Activated CD4-positive, alpha-beta memory T cell treated with anti-CD3 and anti-CD28 coated beads, Interleukin-2, amount 10 ng/mL, durations not matched to agents 7 days and 5 days (primary cell): ENCODE results near the gene FN1. TPM values are rescaled to one million over a fixed set of nuclear protein-coding genes. Genes with fewer than 3 reads are reported as not detected.
A peak's percentile ranks its signal among the peaks of the same experiment; 100 is the strongest.

Experiments used
- CTCF ChIA-PET: fragments of 350-600 bp; sonication (Branson Sonifier 250); formaldehyde crosslinking; loops from one replicate; lab custom pipeline; 2021; ENCODE audit warnings: antibody characterized with exemption, inconsistent platforms; lab: Charles Lee
- POLR2A ChIA-PET: fragments of 350-600 bp; sonication (Branson Sonifier 250); formaldehyde crosslinking; loops from one replicate; lab custom pipeline; 2021; ENCODE audit warnings: antibody characterized with exemption; lab: Charles Lee
- DNase-seq: peaks from one replicate; pipeline ENCODE4 v3.0.0-alpha.2; 2020
- H3K27ac Mint-ChIP-seq: one replicate; pipeline ENCODE4 v1.8.0; 2021; ENCODE audit warnings: mild to moderate bottlenecking, mixed read lengths
- H3K27me3 Mint-ChIP-seq: one replicate; pipeline ENCODE4 v1.8.0; 2021; ENCODE audit warnings: mixed read lengths
- H3K36me3 Mint-ChIP-seq: one replicate; pipeline ENCODE4 v1.8.0; 2021; ENCODE audit warnings: low read depth, mixed read lengths
- H3K4me1 Mint-ChIP-seq: one replicate; pipeline ENCODE4 v1.8.0; 2021; ENCODE audit warnings: mixed read lengths
- H3K4me3 Mint-ChIP-seq: one replicate; pipeline ENCODE4 v1.8.0; 2021; ENCODE audit warnings: mild to moderate bottlenecking, mixed read lengths
- H3K9me3 Mint-ChIP-seq: one replicate; pipeline ENCODE4 v1.8.0; 2021; ENCODE audit warnings: mixed read lengths
- total RNA-seq, 2 experiments: library from RNA; stranded (reverse); gene quantifications; one replicate each; pipeline ENCODE4 v1.2.3, GENCODE V29; 2021

FN1 gene
- total RNA-seq, 2 experiments from 2014 or later = 1.8 to 2.2 TPM

DNA sequence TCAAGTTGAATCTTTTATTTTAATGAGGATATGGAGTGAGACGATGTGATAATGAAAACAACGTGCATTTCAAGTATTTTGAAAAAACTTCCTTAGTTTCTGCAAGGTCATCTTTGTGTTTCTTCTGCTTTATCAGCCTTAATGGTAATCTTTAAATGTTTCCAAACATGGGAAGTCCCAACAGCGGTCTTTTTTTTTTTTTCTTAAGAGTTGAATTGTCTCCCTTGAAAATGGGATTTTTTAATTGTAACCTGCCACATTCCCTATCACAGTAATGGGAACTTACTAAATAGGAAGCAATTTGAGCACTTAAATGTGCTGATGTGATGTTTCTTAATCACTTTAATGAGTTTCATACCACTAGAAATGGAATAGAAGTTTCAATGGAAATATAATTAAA is 78.2 kb downstream of the FN1 start:
- ChIA-PET CTCF (no interaction called here), POLR2A (no interaction called here)
- Mint-ChIP-seq H3K4me3 (no peak overlapping the region), H3K27ac (no peak overlapping the region), H3K9me3 (no peaks in the 10 kb centered on the region), H3K4me1 (no peaks in the 10 kb centered on the region), H3K27me3 (no peaks in the 10 kb centered on the region), H3K36me3 (peaks cover 14% of the 10 kb centered on the region)
- DNase-seq = no peak

DNA sequence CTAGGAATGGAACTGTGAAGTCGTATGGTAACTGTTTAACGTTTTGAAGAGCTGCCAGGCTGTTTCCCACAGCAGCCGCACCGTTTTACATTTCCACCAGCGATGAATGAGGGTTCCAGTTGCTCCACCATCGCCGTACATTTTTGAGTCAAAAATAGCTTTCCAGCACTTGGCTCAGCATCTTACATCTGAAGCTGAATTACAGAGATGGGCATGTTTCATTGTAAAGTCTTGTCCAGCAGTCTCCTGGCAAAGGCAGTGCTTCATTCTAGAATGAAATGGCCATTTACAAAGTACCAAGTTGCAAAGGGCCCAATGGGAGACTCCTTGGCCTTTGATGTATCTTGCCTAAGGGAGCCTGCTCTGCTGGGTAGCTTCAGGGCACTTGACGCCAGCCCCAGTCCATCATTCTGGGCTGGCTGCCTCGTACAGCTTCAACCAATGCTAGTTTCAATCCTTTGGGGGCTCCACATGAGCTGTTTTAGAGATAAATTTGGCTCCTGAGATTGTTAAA is 78.9 kb downstream of the FN1 start:
- ChIA-PET POLR2A (no interaction called here), CTCF (no interaction called here)
- H3K36me3 Mint-ChIP-seq = peaks cover 16% of the 10 kb centered on the region
- no peaks in the 10 kb centered on the region for H3K4me1 Mint-ChIP-seq
- H3K9me3 Mint-ChIP-seq = no peaks in the 10 kb centered on the region
- H3K27me3 Mint-ChIP-seq = no peaks in the 10 kb centered on the region
- DNase-seq = no peak
- H3K4me3 Mint-ChIP-seq = no peak overlapping the region
- H3K27ac Mint-ChIP-seq = no peak overlapping the region

DNA sequence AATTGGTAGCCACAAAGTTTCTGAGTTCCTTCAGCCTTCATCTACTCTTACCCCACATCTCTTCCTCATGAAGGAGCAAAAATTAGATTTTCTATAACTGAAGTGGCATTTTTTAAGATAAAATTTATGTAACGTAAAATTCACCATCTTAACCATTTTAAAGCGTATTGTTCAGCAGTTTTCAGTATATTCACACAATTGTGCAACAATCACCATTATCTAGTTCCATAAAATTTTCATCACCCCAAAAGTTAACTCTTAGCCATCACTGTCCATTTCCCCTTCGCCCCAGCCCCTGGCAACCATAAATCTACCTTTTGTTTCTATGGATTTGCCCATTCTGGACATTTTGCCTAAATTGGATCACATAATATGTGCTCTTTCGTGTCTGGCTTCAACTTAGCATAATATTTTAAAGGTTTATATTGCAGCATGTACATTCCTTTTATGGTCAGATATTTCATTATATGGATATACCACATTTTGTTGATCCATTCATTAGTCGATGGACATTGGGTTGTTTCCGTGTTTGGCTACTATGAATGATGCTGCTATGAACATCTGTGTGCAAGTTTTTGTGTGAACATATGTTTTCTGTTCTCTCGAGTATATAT is 79.4 kb downstream of the FN1 start:
- DNase-seq = no peak
- no peaks in the 10 kb centered on the region for H3K27me3 Mint-ChIP-seq
- no peaks in the 10 kb centered on the region for H3K4me1 Mint-ChIP-seq
- ChIA-PET POLR2A (no interaction called here), CTCF (no interaction called here)
- no peak overlapping the region for H3K4me3 Mint-ChIP-seq
- H3K36me3 Mint-ChIP-seq = peaks cover 21% of the 10 kb centered on the region
- H3K9me3 Mint-ChIP-seq = no peaks in the 10 kb centered on the region
- H3K27ac Mint-ChIP-seq = no peak overlapping the region

DNA sequence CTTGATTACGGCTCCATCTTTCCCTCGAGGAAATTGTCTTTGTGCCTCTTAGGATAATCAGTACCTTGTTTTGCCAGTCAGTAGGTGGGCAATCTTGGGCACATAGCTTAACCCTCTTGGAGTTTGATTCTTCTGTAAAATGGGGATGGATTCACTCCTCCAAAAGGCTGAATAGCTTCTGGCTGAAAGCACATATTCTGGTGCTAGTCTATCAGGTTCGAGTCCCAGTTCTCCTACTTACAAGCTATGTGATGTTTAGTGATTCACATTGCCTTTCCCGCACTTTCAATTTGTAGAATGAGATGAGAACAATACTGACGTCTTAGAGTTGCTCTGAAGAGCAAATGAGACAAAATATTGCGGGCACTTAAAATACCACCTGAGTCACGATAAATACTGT is 80.1 kb downstream of the FN1 start:
- Mint-ChIP-seq H3K36me3 (peaks cover 25% of the 10 kb centered on the region), H3K4me1 (no peaks in the 10 kb centered on the region), H3K27me3 (no peaks in the 10 kb centered on the region), H3K9me3 (no peaks in the 10 kb centered on the region), H3K4me3 (no peak overlapping the region), H3K27ac (no peak overlapping the region)
- ChIA-PET CTCF (no interaction called here), POLR2A (no interaction called here)
- DNase-seq = no peak

DNA sequence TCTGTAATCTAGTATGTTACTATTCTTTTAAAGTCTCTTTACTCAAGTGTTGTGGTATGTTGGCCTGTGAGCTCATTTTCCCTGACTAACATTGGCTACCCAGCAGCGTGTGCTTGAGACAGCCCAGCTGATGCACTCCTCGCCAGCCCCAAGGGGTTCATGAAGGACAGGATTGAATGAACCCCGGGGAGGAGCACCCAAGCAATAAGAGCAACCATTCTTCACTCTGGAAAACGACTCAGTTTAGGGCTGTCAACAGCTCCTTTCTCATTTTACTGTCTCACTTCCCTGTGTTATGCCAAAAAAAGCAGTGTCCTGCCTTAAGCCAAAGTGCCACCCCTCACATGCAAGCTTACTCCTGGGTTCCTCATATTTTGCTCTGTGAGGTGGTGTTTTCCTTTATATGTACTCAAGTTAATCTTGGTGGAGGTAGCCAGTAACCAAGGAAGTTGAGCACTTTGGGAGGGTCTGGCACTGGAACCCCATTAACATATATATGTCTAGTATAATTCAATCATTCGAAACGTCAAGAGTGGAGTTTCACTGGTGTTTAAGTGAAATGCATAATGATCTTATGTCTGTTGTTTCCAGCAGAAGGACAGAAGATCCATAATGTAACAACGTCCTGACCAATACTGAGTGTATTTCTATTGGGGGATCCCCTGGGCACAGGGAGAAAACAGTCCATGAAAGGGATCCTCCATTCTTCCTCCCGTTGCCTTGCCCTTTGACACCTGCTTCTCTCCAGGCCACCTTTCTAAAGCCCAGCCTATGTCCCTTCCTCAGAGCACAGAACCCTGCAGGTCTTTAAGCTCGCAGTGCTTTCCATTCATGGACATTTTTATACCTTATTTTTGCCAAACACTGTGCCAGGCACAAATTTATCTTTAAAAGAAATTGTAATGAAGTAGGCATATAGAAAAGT is 80.8 kb downstream of the FN1 start:
- Mint-ChIP-seq H3K36me3 (peaks cover 28% of the 10 kb centered on the region), H3K4me3 (no peak overlapping the region), H3K4me1 (no peaks in the 10 kb centered on the region), H3K27ac (no peak overlapping the region), H3K9me3 (no peaks in the 10 kb centered on the region), H3K27me3 (no peaks in the 10 kb centered on the region)
- no peak for DNase-seq
- ChIA-PET POLR2A (no interaction called here), CTCF (no interaction called here)

DNA sequence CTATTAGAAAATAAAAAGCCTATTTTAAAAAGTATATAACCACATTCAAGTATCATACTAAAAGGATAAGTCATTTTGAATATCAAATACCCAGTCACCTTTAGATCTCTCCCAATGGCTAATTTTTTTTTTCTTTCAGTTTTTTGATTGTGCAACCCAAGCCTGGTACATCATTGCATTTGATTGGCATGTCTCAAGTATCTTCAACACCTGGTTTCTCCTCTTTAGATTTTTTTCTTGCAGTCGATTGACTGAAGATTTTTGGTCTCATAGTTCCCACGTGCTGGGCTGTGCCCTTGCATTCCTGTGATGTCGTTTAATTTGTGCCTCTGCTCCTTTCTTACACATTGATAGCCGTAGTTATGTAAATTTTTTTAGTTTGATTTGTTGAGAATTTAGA is 83.3 kb downstream of the FN1 start:
- H3K27ac Mint-ChIP-seq = no peak overlapping the region
- no peak for DNase-seq
- no peaks in the 10 kb centered on the region for H3K4me1 Mint-ChIP-seq
- H3K36me3 Mint-ChIP-seq = peaks cover 47% of the 10 kb centered on the region
- H3K9me3 Mint-ChIP-seq = no peaks in the 10 kb centered on the region
- ChIA-PET CTCF (no interaction called here), POLR2A (interaction anchor here (0.6 kb wide), 1 partner anchor 668 kb away, joined by 3 read pairs; no protein-coding TSS in a partner anchor)
- H3K27me3 Mint-ChIP-seq = no peaks in the 10 kb centered on the region
- H3K4me3 Mint-ChIP-seq = no peak overlapping the region

DNA sequence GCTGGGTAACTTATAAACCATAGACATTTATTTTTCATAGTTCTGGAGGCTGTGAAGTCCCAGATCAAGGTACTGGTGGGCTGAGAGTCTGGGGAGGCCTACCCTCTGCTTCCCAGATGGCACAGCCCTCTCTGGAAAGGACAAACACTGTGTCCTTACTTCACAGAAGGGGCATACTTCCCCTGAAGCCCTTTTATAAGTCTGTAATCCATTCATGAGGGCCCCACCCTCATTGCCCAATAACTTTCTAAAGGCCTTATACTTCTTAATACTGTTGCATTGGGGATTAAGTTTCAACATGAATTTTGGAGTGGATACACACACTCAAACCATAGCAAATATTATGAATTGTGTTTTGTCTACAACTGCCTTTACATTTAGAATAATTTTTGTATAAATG is 88.0 kb downstream of the FN1 start:
- Mint-ChIP-seq H3K4me3 (no peak overlapping the region), H3K27ac (no peak overlapping the region), H3K4me1 (no peaks in the 10 kb centered on the region), H3K36me3 (peaks cover 67% of the 10 kb centered on the region), H3K27me3 (no peaks in the 10 kb centered on the region), H3K9me3 (no peaks in the 10 kb centered on the region)
- no peak for DNase-seq
- CTCF ChIA-PET = no interaction called here
- POLR2A ChIA-PET = no interaction called here

DNA sequence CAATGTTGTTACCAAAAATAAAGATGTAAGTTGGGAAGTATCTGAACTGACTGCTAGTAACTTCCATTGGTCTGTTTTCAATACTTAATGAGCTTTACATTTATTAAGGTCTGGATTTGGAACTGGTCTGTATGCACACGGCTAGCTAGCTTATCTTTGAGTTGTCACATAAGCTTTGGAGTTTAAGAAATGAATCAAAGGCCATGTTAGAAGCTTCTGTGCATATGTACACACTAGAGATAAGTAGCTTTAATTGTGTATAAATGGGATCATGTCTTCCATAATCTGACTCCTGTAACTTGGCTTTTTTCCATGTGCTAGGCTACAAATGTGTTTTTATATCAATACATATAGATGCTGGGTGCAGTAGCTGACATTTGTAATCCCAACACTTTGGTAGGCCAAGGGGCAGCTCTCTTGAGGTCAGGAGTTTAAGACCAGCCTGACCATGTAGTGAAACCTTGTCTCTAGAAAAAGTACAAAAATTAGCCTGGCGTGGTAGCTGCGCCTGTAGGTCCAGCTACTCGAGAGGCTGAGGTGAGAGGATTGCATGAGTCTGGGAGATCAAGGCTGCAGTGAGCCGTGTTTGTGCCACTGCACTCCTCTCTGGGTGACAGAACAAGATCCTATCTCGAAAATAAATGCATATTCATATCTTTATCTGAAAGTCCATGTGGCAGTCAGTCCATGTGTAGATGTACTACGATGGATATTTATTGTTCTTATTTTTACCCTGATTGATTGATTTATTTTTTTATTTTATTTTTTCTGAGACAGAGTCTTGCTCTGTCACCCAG is 96.8 kb downstream of the FN1 start:
- no peak overlapping the region for H3K27ac Mint-ChIP-seq
- H3K4me3 Mint-ChIP-seq = no peak overlapping the region
- CTCF ChIA-PET = no interaction called here
- no peaks in the 10 kb centered on the region for H3K27me3 Mint-ChIP-seq
- DNase-seq = no peak
- H3K9me3 Mint-ChIP-seq = no peaks in the 10 kb centered on the region
- peaks cover 72% of the 10 kb centered on the region for H3K36me3 Mint-ChIP-seq
- POLR2A ChIA-PET = interaction anchor here (1.2 kb wide), 1 partner anchor 26 kb away, joined by 5 read pairs; no protein-coding TSS in a partner anchor
- no peaks in the 10 kb centered on the region for H3K4me1 Mint-ChIP-seq

DNA sequence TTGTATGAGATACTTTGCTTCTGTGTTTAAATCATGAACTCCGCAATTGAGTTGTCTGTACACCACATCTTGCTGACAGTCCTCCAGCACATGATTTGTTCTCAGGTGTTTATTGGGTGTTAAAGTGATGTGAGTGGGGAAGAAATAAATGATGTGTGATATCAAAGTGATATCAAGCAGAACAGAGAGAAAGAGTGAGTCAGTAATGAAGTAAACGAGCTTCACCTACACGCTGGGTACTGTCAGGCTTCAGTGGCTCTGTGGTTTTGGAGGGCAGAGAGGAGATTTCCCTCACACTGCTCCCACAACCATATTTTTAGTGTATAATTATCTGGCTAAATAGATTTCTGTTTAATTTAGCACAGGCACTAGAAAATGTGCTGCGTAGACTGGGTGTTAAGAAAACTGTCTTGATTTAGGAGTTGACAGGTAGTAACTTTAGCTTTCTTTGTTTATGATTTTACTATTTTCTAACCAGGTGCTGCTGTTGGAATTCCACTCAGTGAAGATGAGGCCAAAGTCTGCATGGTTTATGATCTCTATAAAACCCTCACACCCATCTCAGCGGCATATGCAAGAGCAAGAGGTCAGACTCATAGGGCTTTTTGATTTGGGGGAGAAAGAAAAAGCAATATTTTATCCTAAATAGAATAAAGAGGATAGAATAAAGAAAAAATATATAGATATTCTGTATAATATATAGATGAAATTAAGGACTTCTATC is 102.8 kb downstream of the FN1 start:
- CTCF ChIA-PET = no interaction called here
- no peak overlapping the region for H3K4me3 Mint-ChIP-seq

DNA sequence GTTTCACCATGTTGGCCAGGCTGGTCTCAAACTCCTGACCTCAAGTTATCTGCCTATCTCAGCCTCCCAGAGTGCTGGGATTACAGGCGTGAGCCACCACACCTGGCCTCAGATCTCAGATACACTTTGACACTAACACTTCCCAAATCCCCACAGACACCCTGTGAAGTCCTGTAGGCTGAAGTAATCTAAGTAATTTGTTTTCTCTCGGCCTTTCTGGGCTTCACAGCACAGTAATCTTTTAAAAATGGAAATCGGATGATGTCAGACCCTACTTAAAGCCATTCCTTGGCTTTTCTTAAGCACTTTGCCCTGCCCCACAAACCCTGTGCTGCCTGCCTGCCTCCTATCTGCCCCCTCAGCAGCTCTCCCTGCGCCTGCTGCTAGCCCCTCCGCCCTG is 107.8 kb downstream of the FN1 start:
- H3K27ac Mint-ChIP-seq = peak overlapping the region; percentile 32
- peaks cover 18% of the 10 kb centered on the region for H3K4me1 Mint-ChIP-seq
- H3K9me3 Mint-ChIP-seq = no peaks in the 10 kb centered on the region
- no peak for DNase-seq
- CTCF ChIA-PET = interaction anchor here (0.8 kb wide), 1 partner anchor 501 kb away, joined by 3 read pairs; no protein-coding TSS in a partner anchor
- no peaks in the 10 kb centered on the region for H3K27me3 Mint-ChIP-seq
- peaks cover 77% of the 10 kb centered on the region for H3K36me3 Mint-ChIP-seq
- no peak overlapping the region for H3K4me3 Mint-ChIP-seq
- POLR2A ChIA-PET = no interaction called here

More for the DNA sequence above, 102.8 kb downstream of the FN1 start:
- Mint-ChIP-seq H3K4me1 (peaks cover 8% of the 10 kb centered on the region), H3K27me3 (no peaks in the 10 kb centered on the region), H3K36me3 (peaks cover 67% of the 10 kb centered on the region), H3K9me3 (no peaks in the 10 kb centered on the region), H3K27ac (no peak overlapping the region)
- POLR2A ChIA-PET = no interaction called here
- DNase-seq = no peak

DNA sequence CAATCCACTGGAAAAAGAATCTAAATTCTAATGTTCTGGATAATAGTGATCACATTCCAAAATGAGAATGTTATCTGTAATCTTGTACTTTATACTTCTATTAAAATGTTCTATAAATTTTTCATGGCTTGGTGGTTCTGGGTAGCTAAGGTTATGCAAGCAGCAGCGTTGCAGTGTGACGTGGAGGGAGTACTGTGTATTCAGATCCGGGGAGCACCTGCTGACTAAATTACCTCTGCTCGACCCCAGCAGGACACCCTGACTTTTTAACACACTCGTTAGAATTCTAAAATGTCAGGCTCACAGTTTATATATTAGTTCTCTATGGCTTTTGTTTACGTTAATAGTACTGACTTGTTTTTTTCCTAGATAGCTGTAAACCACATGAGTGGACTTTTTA is 111.1 kb downstream of the FN1 start:
- H3K27me3 Mint-ChIP-seq = no peaks in the 10 kb centered on the region
- peaks cover 79% of the 10 kb centered on the region for H3K36me3 Mint-ChIP-seq
- peaks cover 29% of the 10 kb centered on the region for H3K4me1 Mint-ChIP-seq
- H3K4me3 Mint-ChIP-seq = no peak overlapping the region
- no peak for DNase-seq
- H3K27ac Mint-ChIP-seq = no peak overlapping the region
- ChIA-PET CTCF (no interaction called here), POLR2A (interaction anchor here (2.4 kb wide), 1 partner anchor 13 kb away, joined by 14 read pairs; the partner anchor contains the start of gene ATIC)
- H3K9me3 Mint-ChIP-seq = no peaks in the 10 kb centered on the region

DNA sequence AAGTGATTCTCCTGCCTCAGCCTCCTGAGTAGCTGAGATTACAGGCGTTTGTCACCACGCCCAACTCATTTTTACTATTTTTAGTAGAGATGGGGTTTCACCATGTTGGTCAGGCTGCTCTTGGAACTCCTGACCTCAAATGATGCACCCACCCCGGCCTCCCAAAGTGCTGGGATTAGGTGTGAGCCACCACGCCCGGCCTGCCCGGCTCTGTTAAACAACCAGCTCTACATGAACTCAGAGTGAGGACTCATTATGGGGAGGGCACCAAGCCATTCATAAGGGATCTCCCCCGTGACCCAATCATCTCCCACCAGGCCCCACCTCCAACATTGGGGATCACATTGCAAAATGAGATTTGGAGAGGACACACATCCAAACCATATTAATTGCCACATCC is 115.2 kb downstream of the FN1 start:
- H3K27ac Mint-ChIP-seq = peak overlapping the region; percentile 34
- H3K9me3 Mint-ChIP-seq = no peaks in the 10 kb centered on the region
- no peak for DNase-seq
- POLR2A ChIA-PET = interaction anchor here (2.3 kb wide), 1 partner anchor 9 kb away, joined by 12 read pairs; the partner anchor contains the start of gene ATIC
- H3K4me1 Mint-ChIP-seq = peaks cover 45% of the 10 kb centered on the region
- H3K4me3 Mint-ChIP-seq = no peak overlapping the region
- no peaks in the 10 kb centered on the region for H3K27me3 Mint-ChIP-seq
- H3K36me3 Mint-ChIP-seq = peaks cover 71% of the 10 kb centered on the region
- CTCF ChIA-PET = no interaction called here
